Right renal pelvis (tissue), 4 donors: Measurements from ENCODE around the gene SDF2L1. TPM values are rescaled to one million over a fixed set of nuclear protein-coding genes. Genes with fewer than 3 reads are reported as not detected.
"Not testable (repeated sequence)": the region's sequence is repeated elsewhere in the genome, so short reads cannot be mapped to it uniquely, and the experiment has no call there.

Experiments
- DNase-seq, 4 donors: peaks; one replicate each; pipeline ENCODE4 v3.0.0-alpha.2; 2013; ENCODE audit warnings: low read depth in 4 of 4, low spot score in 3 of 4, missing footprints in 1 of 4
- polyA plus RNA-seq, 4 donors: library from polyadenylated mRNA; unstranded; fragments of 120-200 nt; gene quantifications; one replicate each; pipeline ENCODE4 v1.2.1, GENCODE V29; 2013; ENCODE audit not compliant: insufficient read length in 4 of 4

The SDF2L1 gene
- polyA plus RNA-seq, 4 donors = 13.2 to 27.8 (median 17.1) TPM

DNA sequence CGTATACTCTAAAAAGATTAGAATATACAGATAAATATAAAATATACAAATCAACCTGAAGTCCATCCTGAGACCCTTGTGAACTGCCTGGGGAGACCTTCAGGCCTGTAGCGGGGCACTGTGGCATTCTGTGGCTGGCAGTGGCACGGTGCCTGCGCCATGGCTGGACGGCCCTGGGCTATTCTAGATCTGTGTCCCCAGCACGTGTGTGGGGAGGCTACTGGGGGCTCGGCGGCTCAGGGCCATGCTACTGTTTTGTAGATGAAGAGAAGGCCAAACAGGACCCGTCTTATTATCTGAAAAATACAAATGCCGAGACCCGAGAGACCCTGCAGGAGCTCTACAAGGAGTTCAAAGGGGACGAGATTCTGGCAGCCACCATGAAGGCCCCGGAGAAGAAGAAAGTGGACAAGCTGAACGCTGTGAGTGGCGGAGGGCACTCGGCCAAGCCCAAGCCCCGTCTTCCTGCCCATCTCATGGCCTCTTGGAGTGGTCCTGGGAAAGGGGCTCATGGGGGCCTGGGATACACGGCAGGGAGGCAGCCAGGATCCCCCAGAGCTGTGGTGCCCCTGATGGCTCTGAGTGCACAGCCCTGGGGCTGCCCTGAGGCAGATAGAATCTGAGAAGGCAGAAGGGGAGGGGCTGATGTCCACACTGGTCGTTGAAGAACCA, 42.5 kb downstream of the SDF2L1 start:
- DNase-seq = no peak

DNA sequence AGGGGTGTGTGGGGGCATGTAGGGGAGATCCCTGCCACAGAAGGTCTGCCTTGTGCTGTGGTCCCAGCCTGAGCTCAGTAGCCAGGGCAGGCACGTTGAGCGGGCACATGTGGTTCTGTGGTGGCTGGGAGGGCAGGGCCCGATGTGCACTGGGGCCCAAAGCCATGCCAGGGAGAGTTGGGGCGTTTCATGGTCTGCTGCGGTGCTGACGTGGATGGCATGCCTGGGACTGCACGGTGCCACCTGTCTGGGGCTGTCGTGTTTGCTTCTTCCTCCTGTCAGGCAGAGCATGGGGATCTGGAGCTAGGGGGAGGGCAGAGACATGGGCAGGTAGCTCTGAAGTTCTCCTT, 43.0 kb downstream of the SDF2L1 start:
- DNase-seq = no peak

DNA sequence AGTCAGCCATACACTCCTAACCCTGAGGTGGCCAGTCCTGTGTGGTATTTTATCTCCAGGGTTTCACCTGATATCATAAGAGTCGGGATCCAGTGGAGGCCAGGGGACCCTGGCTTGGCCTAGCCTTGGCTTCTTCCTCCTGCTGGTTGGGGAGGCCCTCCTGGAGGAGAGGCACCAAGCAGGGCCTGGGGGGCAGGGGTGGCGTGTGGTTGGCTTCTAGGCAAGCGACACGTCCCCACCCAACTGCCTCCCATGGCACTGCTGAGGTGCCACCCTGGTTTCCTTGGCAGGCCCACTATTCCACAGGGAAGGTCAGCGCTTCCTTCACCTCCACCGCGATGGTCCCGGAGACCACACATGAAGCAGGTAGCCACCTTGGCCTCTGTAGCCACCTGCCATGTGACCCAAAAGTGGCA, 44.1 kb downstream of the SDF2L1 start:
- no peak for DNase-seq

DNA sequence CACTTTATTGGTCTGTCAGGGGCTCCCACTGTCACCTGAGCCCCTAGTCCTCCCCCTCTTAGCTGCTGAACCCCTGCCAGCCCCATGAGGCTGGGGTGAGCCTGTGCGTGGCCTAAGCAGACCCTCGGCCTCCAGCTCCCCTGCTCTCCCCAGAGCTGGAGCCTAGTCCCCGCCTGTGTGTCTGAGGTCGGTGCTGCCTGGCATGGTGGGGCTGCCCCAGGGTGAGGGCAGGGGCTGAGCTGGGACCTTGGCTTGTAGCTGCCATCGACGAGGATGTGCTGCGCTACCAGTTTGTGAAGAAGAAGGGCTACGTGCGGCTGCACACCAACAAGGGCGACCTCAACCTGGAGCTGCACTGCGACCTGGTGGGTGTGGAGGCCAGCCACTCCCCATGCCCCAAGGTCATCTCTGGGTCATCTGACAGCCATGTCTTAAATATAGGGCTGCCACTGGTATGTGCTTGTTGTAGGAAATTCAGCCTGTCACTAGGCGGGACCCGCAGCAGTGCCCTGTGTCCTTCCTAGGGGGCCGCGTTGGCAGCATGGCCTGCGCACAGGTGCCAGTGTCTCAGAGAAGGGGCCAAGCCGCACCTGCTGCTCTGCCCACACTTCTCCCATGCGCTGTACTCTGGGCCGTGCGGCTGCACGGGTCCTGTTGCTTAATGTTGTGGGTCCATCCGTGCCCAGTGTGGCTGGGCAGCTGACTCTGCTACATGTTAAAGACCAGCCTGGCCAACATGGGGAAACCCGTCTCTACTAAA, 44.7 kb downstream of the SDF2L1 start:
- no peak for DNase-seq

- no peak for DNase-seq
Observed at GRCh38 chr22:21687685-21688259, 45.7 kb downstream of the SDF2L1 start.

DNA sequence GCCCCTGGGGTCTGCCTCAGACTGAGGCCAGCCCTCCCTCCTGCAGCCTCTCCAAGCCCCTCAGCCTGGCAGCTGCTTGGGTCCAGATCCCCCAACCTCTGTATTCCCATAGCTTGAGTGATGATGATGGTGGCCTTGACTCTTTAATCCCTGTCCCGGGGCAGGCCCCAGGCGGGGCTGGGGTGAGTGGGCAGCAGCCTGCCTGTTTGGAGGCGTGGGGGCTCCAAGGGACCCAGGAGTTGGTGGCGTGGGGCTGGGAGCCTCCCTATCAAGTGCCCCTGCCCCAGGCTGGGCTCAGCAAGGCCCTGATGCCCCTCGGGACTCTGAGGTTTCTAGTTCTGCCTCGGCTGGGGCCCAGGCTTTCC, 46.2 kb downstream of the SDF2L1 start:
- DNase-seq = no peak

DNA sequence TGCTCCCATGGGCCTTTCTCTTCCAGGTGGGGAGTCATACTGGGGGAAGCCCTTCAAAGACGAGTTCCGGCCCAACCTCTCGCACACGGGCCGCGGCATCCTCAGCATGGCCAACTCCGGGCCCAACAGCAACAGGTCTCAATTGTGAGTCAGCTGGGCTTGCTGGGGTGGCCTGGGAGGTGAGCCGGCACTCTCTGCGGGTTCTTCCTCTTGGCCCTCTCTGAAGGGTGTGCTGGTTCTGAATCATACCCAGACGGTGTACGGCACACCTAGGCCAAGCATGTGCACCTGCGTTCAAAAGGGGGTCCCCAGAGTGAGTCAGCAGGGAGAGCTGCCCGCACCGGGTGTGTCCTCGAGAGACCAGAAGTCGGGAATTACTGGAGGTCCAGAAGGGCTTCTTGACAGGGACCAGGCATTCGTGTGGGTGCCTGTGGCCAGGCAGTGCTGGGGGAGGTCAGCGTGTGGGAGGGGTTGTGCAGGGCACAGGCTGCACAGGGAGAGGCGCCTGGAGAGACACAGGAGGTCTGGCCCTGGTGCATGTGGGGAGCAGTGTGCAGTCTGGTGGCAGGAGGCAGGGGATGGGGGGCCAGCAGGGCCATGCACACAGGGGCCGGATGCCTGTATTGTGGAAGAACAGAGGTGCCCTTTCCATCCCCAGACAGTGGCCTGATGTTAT, 46.7 kb downstream of the SDF2L1 start:
- DNase-seq = no peak

- DNase-seq = no peak
Observed at GRCh38 chr22:21690401-21690801, 48.3 kb downstream of the SDF2L1 start.

GRCh38 chr22:21691816-21692215, 49.7 kb downstream of the SDF2L1 start:
- no peak for DNase-seq

DNA sequence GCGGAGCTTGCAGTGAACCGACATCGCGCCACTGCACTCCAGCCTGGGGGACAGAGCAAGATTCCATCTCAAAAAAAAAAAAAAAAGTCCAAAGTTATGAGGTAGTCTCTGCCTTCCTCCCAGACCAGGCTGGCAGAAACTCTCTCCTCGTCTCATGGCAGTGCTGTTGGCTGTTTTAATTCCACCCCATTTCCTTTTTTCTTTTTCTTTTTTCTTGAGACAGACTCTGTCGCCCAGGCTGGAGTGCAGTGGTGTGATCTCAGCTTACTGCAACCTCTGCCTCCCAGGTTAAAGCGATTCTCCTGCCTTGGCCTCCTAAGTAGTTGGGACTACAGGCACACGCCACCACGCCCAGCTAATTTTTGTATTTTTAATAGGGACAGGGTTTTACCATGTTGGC, 50.8 kb downstream of the SDF2L1 start:
- DNase-seq = not testable (repeated sequence)

DNA sequence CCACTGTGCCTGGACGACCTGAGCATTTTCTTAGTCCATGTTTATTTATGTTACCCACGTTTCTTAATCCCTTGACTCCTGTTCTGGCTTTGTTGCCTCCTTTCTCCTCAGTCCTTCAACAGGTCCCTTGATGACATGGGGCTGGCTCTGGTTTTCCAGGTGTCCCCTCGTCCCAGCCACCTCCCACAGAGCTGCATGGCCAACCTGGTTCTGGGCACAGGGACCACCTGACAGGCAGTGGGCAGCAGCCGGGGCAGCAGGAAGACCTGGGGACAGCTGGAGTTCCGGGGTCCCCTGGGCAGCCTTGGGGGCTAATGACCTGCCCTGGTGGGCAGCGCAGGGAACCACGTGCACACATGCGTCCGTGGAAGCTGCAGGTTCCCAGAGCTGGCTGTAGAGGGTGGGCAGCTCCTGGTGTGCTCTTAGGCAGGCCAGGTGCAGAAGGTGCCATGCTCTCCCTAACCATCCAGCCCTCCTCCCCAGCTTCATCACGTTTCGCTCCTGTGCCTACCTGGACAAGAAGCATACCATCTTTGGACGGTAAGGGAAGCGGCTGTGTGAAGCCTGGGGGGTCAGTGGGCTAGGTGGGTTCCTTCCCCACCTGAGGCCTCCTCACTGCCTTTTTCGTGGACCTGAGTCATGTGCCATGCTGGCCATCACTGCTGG, 51.4 kb downstream of the SDF2L1 start:
- DNase-seq = no peak

Other genes starting within 250 kb of the SDF2L1 start
- 10 to 100 TPM in 1 of 4 donors, 1 to 10 TPM in 3; 8.9 to 11.7 (median 9.4) TPM for gene HIC2, start 224.9 kb upstream of the SDF2L1 start, polyA plus RNA-seq
- gene TMEM191C, start 174.9 kb upstream of the SDF2L1 start, polyA plus RNA-seq = 1 to 10 TPM in 3 of 4 donors, under 1 TPM in 1; 0.79 to 1.9 (median 1.5) TPM
- under 1 TPM; 0.25 to 0.50 (median 0.41) TPM for gene RIMBP3C, start 90.8 kb upstream of the SDF2L1 start, polyA plus RNA-seq
- gene UBE2L3, start 74.6 kb upstream of the SDF2L1 start, polyA plus RNA-seq = 10 to 100 TPM; 56.0 to 69.1 (median 63.3) TPM
- 10 to 100 TPM in 3 of 4 donors, 1 to 10 TPM in 1; 9.7 to 18.8 (median 12.6) TPM for gene YDJC, start 12.3 kb upstream of the SDF2L1 start, polyA plus RNA-seq
- under 1 TPM; 0.18 to 0.91 (median 0.42) TPM for gene CCDC116, start 9.5 kb upstream of the SDF2L1 start, polyA plus RNA-seq
- 10 to 100 TPM; 37.7 to 41.5 (median 39.6) TPM for gene PPIL2, start 23.7 kb downstream of the SDF2L1 start, polyA plus RNA-seq
- gene YPEL1, start 93.5 kb downstream of the SDF2L1 start, polyA plus RNA-seq = 10 to 100 TPM; 13.1 to 15.4 (median 14.6) TPM
- gene MAPK1, start 225.3 kb downstream of the SDF2L1 start, polyA plus RNA-seq = 100 to 1,000 TPM; 132 to 150 (median 142) TPM